Mesenchymal stem cell (in vitro differentiated cells and primary cell): ENCODE data around the gene RRN3.
"Not testable (repeated sequence)": the region's sequence is repeated elsewhere in the genome, so short reads cannot be mapped to it uniquely, and the experiment has no call there.

Source experiments
- DNase-seq: peaks from one replicate; pipeline ENCODE4 v3.0.0-alpha.2; 2013
- H2AFZ ChIP-seq: one replicate; pipeline ENCODE4 v1.6.1; 2013; ENCODE audit warnings: low read depth, mild to moderate bottlenecking, control low read depth, inconsistent platforms, low read length, moderate library complexity
- H2AK5ac ChIP-seq: 2 replicates; pipeline ENCODE4 v1.6.1; 2013; ENCODE audit warnings: low read length, moderate library complexity, mild to moderate bottlenecking, inconsistent platforms; ENCODE audit not compliant: severe bottlenecking
- H2BK120ac ChIP-seq: one replicate; pipeline ENCODE4 v1.6.1; 2013; ENCODE audit warnings: low read depth, mild to moderate bottlenecking, inconsistent platforms, low read length, moderate library complexity
- H2BK12ac ChIP-seq, 2 experiments: one replicate each; pipeline ENCODE4 v1.6.1; 2013; ENCODE audit warnings: inconsistent platforms in 2 of 2, low read length in 2 of 2, mild to moderate bottlenecking in 2 of 2, moderate library complexity in 2 of 2, control low read depth in 1 of 2
- H2BK15ac ChIP-seq: one replicate; pipeline ENCODE4 v1.6.1; 2013; ENCODE audit warnings: mild to moderate bottlenecking, low read depth, inconsistent platforms; ENCODE audit not compliant: poor library complexity, severe bottlenecking
- H2BK5ac ChIP-seq: 2 replicates; pipeline ENCODE4 v1.6.1; 2013; ENCODE audit warnings: low read depth, mild to moderate bottlenecking, low read length, control low read depth, inconsistent platforms; ENCODE audit not compliant: poor library complexity, severe bottlenecking
- H3K14ac ChIP-seq, 2 experiments: one replicate each; pipeline ENCODE4 v1.6.1; 2013; ENCODE audit warnings: inconsistent platforms in 2 of 2, low read length in 2 of 2, control low read depth in 1 of 2, mild to moderate bottlenecking in 1 of 2, moderate library complexity in 1 of 2
- H3K18ac ChIP-seq, 2 experiments: one replicate each; pipeline ENCODE4 v1.6.1; 2013; ENCODE audit warnings: inconsistent platforms in 2 of 2, low read length in 2 of 2, control low read depth in 1 of 2, low read depth in 1 of 2, mild to moderate bottlenecking in 1 of 2
- H3K23ac ChIP-seq, 2 experiments: one replicate each; pipeline ENCODE4 v1.6.1; 2013; ENCODE audit warnings: inconsistent platforms in 2 of 2, low read length in 2 of 2, mild to moderate bottlenecking in 2 of 2, moderate library complexity in 2 of 2, control low read depth in 1 of 2
- H3K27ac ChIP-seq: 2 replicates; pipeline ENCODE4 v1.5.1; 2013; ENCODE audit warnings: mild to moderate bottlenecking, moderate library complexity, low read length, control low read depth, inconsistent platforms; ENCODE audit not compliant: poor library complexity, severe bottlenecking
- H3K27me3 ChIP-seq, 2 experiments: 2 replicates each; pipeline versions ENCODE4 v1.6.1 to v1.7.0; 2013; ENCODE audit warnings: low read length in 2 of 2, mild to moderate bottlenecking in 2 of 2, moderate library complexity in 2 of 2, control low read depth in 1 of 2, inconsistent platforms in 1 of 2; ENCODE audit not compliant: control insufficient read depth in 1 of 2, insufficient read depth in 1 of 2
- H3K36me3 ChIP-seq, 2 experiments: 2 replicates each; pipeline versions ENCODE4 v1.6.1 to v1.7.0; 2013; ENCODE audit warnings: low read length in 2 of 2, control low read depth in 1 of 2, inconsistent platforms in 1 of 2, low read depth in 1 of 2, mild to moderate bottlenecking in 1 of 2; ENCODE audit not compliant: insufficient read depth in 2 of 2, control insufficient read depth in 1 of 2
- H3K4ac ChIP-seq, 2 experiments: one replicate each; pipeline ENCODE4 v1.6.1; 2013; ENCODE audit warnings: inconsistent platforms in 2 of 2, low read length in 2 of 2, mild to moderate bottlenecking in 2 of 2, moderate library complexity in 2 of 2, control low read depth in 1 of 2, low read depth in 1 of 2
- H3K4me1 ChIP-seq: 2 replicates; pipeline ENCODE4 v1.6.1; 2013; ENCODE audit warnings: low read depth, low read length, control low read depth; ENCODE audit not compliant: control insufficient read depth, insufficient read depth
- H3K4me2 ChIP-seq: 2 replicates; pipeline ENCODE4 v1.6.1; 2013; ENCODE audit warnings: low read length, mild to moderate bottlenecking, inconsistent platforms; ENCODE audit not compliant: poor library complexity, severe bottlenecking
- H3K4me3 ChIP-seq, 2 experiments: 2 replicates each; pipeline versions ENCODE4 v1.5.1 to v1.7.0; 2013; ENCODE audit warnings: low read length in 2 of 2, mild to moderate bottlenecking in 2 of 2, control low read depth in 1 of 2, low read depth in 1 of 2; ENCODE audit not compliant: insufficient read depth in 1 of 2
- H3K79me1 ChIP-seq: replicated peaks from 2 replicates; pipeline ENCODE4 v1.6.1; 2013; ENCODE audit warnings: mild to moderate bottlenecking, control low read depth, low read length, inconsistent platforms; ENCODE audit not compliant: poor library complexity, severe bottlenecking
- H3K9ac ChIP-seq: 2 replicates; pipeline ENCODE4 v1.7.0; 2013; ENCODE audit warnings: mild to moderate bottlenecking, low read length, moderate library complexity
- H3K9me3 ChIP-seq: 2 replicates; pipeline ENCODE4 v1.7.0; 2013; ENCODE audit warnings: mild to moderate bottlenecking, low read length; ENCODE audit not compliant: control insufficient read depth
- H4K8ac ChIP-seq: one replicate; pipeline ENCODE4 v1.6.1; 2013; ENCODE audit warnings: inconsistent platforms, mild to moderate bottlenecking, low read length, moderate library complexity
- H4K91ac ChIP-seq: one replicate; pipeline ENCODE4 v1.6.1; 2013; ENCODE audit warnings: mild to moderate bottlenecking, low read length, inconsistent platforms
- WGBS: methylation state at CpG from one replicate; pipeline ENCODE4 v1.1.7; 2013; ENCODE audit warnings: mixed read lengths; 5-methylcytosine and 5-hydroxymethylcytosine counted together

The RRN3 gene

GRCh38 chr16:15130943-15131700, 37.0 kb upstream of the RRN3 start:
- H3K36me3 ChIP-seq, result peaks cover 0 to 39% of the 10 kb centered on the region in 2 experiments
- H3K18ac ChIP-seq, H2BK5ac ChIP-seq, H4K91ac ChIP-seq, H3K9me3 ChIP-seq, H3K79me1 ChIP-seq, H3K27ac ChIP-seq, H2AK5ac ChIP-seq, H3K4ac ChIP-seq, H2BK15ac ChIP-seq, H3K23ac ChIP-seq, H2BK12ac ChIP-seq, H4K8ac ChIP-seq, H3K4me3 ChIP-seq, H2BK120ac ChIP-seq, H3K27me3 ChIP-seq, DNase-seq, H3K4me2 ChIP-seq, H2AFZ ChIP-seq, H3K14ac ChIP-seq, H3K4me1 ChIP-seq, H3K9ac ChIP-seq: not testable (repeated sequence)
- 96% methylated on average over 17 of the region's 51 CpGs for WGBS

GRCh38 chr16:15130256-15130932, 36.3 kb upstream of the RRN3 start:
- H4K91ac ChIP-seq, H2BK5ac ChIP-seq, H3K27ac ChIP-seq, H3K79me1 ChIP-seq, H2BK15ac ChIP-seq, H2BK12ac ChIP-seq, H3K4me1 ChIP-seq, H4K8ac ChIP-seq, H3K4me2 ChIP-seq, H2AK5ac ChIP-seq, H3K27me3 ChIP-seq, H2AFZ ChIP-seq, H3K9ac ChIP-seq, H3K4ac ChIP-seq, H2BK120ac ChIP-seq, H3K23ac ChIP-seq, H3K14ac ChIP-seq, H3K4me3 ChIP-seq, H3K9me3 ChIP-seq, H3K18ac ChIP-seq, DNase-seq: not testable (repeated sequence)
- WGBS, result 95% methylated on average over 19 of the region's 37 CpGs
- peaks cover 0 to 37% of the 10 kb centered on the region in 2 experiments for H3K36me3 ChIP-seq

GRCh38 chr16:15127641-15128425, 33.8 kb upstream of the RRN3 start:
- H2BK120ac ChIP-seq, H2BK5ac ChIP-seq, H3K27me3 ChIP-seq, DNase-seq, H3K4ac ChIP-seq, H3K14ac ChIP-seq, H3K4me3 ChIP-seq, H3K23ac ChIP-seq, H2AK5ac ChIP-seq, H2AFZ ChIP-seq, H3K4me1 ChIP-seq, H4K91ac ChIP-seq, H3K4me2 ChIP-seq, H2BK12ac ChIP-seq, H3K18ac ChIP-seq, H3K9ac ChIP-seq, H4K8ac ChIP-seq, H3K27ac ChIP-seq, H2BK15ac ChIP-seq, H3K9me3 ChIP-seq, H3K79me1 ChIP-seq: not testable (repeated sequence)
- 100% methylated on average over 14 of the region's 48 CpGs for WGBS
- H3K36me3 ChIP-seq, result peaks cover 0 to 29% of the 10 kb centered on the region in 2 experiments
